HG03571 (cell line): ENCODE data around the gene TAOK3.
A peak's percentile ranks its signal among the peaks of the same experiment; 100 is the strongest.
"Not testable (repeated sequence)": the region's sequence is repeated elsewhere in the genome, so short reads cannot be mapped to it uniquely, and the experiment has no call there.

Experiments used
- ATAC-seq: cut with Tn5 transposase; IDR thresholded peaks from one replicate; pipeline ENCODE4 v1.9.1; 2021; ENCODE audit not compliant: unreplicated experiment

Gene TAOK3

DNA sequence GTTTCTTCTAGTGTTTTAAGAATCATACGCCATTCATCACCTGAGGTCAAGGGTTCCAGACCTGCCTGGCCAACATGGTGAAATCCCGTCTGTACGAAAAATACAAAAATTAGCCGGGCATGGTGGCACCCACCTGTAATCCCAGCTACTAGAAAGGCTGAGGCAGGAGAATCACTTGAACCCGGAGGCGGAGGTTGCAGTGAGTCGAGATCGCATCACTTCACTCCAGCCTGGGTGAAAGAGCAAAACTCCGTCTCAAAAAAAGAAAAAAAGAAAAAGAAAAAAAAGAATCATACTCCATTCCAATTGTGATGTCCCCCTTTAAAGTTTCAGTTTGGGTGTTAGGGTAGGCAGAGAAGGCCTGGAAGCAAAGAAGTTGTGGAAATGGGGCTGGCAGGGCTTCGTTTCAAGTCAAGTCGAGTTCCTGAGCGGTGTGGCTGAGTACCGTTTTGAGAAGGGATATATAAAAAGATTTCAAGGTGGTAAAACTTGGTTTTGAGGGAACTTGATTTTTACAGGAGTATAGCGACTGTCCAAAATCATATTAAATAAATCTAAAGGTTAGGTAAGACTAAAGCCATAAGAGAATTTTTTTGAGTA, 1.5 kb upstream of the TAOK3 start:
- ATAC-seq, result no peak

DNA sequence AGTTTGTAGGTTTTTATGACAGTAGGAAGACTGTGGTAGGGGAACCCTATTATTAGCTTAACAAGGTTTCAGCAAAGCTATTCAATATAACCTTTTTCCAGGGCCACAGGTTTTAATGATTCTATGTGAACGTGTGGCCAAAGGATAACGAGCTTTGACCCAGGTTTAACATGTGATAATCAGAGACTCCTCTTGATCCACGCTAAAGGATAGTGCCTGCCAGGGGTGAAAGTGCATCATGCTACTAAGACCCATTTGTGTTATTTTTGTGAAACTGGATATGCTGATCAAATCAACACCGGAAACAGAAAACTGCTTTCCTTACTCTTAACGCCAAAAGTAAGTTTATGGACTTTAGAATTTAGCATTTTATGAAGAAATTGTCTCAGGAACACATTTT, 909 bp upstream of the TAOK3 start:
- no peak for ATAC-seq

- ATAC-seq, result no peak
Measured at GRCh38 chr12:118371321-118372282, 1.1 kb downstream of the TAOK3 start.

DNA sequence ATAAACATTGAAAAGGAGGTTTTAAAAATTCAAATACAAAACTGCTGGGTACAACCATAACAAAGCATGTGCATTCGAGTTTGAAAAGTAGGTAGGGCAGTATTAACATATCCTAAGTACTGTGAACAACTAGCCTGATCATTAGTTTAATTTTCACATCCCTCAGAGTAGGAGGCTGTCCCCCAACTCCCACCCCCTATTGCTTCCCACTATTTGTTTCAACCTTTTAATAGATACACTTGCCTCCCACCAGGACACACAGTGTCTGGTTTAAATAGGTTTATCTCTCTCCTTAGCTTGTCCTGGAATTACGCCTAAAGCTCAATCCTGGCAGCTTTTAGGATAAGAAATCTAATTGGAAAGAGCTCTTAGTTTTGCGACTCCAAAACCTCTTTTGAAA, 2.1 kb downstream of the TAOK3 start:
- no peak for ATAC-seq

DNA sequence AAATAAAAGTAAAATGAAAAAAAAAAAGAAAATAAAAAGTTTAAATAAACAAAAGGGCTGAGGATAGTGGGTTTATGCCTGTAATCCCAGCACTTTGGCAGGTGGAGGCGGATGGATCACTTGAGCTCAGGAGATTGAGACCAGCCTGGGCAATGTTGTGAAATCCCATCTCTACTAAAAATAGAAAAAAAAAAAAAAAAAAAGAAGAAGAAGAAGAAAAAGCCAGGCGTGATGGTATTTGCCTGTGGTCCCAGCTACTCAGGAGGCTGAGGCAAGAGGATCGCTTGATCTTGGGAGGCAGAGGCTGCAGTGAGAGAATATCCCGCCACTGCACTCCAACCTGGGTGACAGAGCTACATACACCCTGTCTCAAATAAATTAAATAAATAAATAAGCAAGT, 3.9 kb downstream of the TAOK3 start:
- ATAC-seq, result no peak

- ATAC-seq, result no peak
Measured at GRCh38 chr12:118361889-118362288, 10.8 kb downstream of the TAOK3 start.

GRCh38 chr12:118361092-118361404, 11.7 kb downstream of the TAOK3 start:
- no peak for ATAC-seq

DNA sequence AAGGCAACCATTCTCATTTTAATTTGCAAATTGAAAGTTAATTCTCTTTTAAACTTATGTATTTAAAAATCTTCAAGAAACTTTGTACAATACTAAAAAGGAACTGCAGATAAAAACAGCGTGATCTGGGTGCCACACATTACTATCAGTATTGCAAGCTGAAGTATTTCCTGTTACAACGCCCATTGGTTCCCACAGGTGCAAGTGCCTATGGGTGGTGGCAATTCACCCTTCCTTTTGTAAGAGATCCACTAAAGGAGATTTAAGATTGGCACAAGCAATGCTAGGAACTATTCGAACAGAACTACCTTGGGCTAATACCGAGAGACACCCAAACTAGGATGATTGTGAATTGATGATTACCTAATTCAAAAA, 13.2 kb downstream of the TAOK3 start:
- ATAC-seq, result no peak

- no peak for ATAC-seq
Measured at GRCh38 chr12:118358612-118359540, 13.8 kb downstream of the TAOK3 start.

- ATAC-seq, result no peak
Measured at GRCh38 chr12:118358008-118358359, 14.7 kb downstream of the TAOK3 start.

DNA sequence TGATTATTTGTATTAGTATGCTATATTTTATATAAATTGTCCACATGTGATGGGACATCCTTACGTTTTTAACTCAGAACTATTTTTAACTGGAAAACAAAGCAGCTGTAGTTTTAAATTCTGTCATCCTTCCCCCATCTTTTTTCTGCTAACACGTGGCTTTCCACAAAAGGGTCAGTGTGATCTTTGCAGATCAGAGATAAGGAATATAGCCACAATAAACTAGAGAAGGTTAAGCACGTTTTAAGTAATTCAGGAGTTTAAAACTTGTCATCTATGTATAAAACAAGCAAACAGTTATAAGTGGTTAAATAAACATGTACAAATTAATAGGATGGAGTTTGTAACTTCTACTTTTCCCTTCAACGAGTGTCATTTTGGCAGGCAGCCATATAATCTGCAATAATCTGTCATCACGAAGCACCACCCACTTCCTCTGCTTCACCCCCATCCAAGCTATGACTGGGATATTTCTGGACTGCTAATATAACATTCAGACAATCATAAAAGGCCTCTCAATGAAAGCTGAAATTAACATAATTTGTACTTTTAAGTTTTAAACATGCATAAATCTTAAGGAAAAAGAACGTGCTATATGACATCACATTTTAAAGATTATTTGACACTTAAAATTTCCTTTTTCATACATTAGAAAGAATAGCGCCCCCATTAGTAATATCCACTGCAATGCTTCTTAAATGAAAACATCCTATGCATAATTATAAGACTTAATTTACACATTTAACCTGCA, 15.3 kb downstream of the TAOK3 start:
- ATAC-seq, result peak; percentile 58

- no peak for ATAC-seq
Measured at GRCh38 chr12:118356809-118357256, 15.9 kb downstream of the TAOK3 start.

DNA sequence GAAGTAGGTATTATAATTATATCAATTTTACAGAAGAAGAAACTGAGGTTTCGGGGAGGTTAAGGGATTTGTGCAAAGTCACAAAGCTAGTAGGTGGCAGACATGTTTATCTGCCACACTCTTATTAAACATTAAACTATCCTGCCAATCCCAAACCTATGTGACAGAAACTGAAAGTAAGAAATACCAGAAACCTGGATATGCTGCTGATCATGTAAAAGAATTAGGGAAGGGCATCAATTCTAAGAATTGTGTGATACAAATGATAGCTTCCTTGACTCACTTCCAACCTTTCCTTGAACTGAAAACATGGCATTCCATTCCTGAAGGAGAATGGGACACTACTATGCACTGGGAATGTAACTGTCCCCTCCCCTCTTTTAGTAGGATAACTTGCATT, 16.9 kb downstream of the TAOK3 start:
- ATAC-seq, result no peak

DNA sequence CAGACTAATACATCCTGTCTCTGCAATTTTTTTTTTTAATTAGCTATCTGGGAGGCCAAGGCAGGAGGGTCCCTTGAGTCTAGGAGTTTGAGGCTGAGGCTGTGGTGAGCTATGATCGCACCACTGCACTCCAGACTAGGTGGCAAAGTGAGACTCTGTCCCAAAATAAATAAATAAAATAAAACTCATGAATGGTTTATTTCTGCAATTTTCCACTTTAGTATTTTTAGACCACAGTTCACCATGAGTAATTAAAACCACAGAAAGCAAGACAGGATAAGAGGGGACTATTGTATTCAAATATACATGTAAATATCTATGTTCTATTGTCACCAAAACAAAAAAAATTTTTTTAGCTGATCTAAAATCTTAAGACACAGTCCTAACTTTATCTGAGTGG, 17.8 kb downstream of the TAOK3 start:
- no peak for ATAC-seq

GRCh38 chr12:118354503-118354902, 18.2 kb downstream of the TAOK3 start:
- not testable (repeated sequence) for ATAC-seq

GRCh38 chr12:118353721-118354120, 19.0 kb downstream of the TAOK3 start:
- no peak for ATAC-seq

- ATAC-seq, result no peak
Measured at GRCh38 chr12:118350908-118351559, 21.7 kb downstream of the TAOK3 start.

DNA sequence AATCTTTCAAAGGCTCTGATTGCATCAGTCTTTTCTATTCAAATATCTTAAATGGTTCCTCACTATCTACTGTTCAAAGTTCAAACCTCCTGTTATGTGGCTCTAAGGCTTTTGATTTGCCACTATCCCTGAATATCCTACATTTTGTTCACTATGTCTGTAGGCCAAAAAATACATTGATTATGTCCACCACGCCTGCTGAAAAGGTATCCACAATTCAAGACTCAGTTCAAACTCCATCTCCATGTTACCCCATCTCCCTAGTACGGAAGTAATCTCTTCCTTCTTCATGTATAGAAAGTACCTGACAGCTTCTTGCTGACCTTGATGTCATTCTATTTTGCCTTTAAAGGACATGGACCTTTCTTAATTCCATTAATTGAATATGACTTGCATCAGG, 24.8 kb downstream of the TAOK3 start:
- ATAC-seq, result no peak

GRCh38 chr12:118346895-118347294, 25.8 kb downstream of the TAOK3 start:
- ATAC-seq, result peak; percentile 78

DNA sequence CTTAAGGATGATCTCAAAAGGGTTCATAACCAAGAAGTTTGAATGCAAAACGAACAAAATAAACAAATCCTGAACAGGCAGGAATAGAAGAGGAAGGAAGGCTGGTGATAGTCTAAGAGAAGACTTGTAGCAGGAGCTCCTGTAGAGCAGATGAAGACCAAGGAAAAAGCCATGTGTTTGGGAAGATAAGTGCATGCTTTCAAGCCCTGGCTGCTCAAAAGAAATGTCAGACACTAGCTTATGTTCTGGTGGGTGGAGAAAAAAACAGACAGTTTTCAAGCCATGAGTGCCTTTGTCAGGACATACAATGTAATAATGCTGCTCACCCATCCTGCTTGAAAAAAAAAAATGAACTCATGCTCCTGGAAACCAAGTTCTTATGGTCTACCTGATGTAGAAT, 27.4 kb downstream of the TAOK3 start:
- no peak for ATAC-seq
